Prostate gland (tissue), 2 donors: ENCODE data around the gene DNAJC3.

Source experiments
- CTCF ChIP-seq, 4 experiments: fragments of 200-600 bp in 2 of 4; fragments of 450-650 bp in 2 of 4; sonication (generic) in 2 of 4; IDR thresholded peaks; 1 replicate in 3 of 4; 2 replicates in 1 of 4; pipeline ENCODE4 v1.5.1; 2016 to 2019; ENCODE audit warnings: antibody characterized with exemption in 4 of 4, mild to moderate bottlenecking in 2 of 4, moderate library complexity in 2 of 4
- POLR2A ChIP-seq: fragments of 450-650 bp; IDR thresholded peaks from one replicate; pipeline ENCODE4 v1.6.1; 2016; ENCODE audit warnings: antibody characterized with exemption, mild to moderate bottlenecking
- POLR2AphosphoS5 ChIP-seq: sonication (generic); formaldehyde crosslinking; IDR thresholded peaks from one replicate; pipeline ENCODE4 v1.6.1; 2017; ENCODE audit warnings: antibody characterized with exemption

DNA sequence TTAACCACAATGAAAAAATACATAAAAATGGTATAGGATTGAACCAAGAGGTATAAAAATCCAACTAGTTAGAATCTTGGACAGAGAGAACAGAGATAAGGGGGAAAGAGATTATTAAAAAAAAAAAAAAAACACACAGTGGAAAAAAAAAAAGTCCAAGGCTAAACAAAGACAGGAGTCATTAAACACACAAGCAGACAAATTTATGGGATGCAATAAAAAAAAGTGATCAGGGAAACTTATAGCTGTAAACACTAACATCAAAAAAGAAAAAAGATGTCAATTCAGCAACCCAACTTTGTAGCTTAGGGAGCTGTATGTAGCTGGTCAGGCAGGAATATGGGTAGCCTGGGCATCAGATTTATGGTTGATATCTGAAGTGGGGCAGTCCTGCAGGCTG lies 129.0 kb downstream of the DNAJC3 start:
- TF ChIP-seq CTCF (IDR thresholded peaks at IDR 0.05) (no peak), POLR2AphosphoS5 (no peak), POLR2A (no peak)
